GM12878 (cell line): ENCODE measurements around the gene TRIM37. TPM values are rescaled to one million over a fixed set of nuclear protein-coding genes. Genes with fewer than 3 reads are reported as not detected.

Experiments used
- CHD4 ChIP-seq: fragments of 200-600 bp; sonication (generic); IDR thresholded peaks from 2 replicates; pipeline ENCODE4 v1.6.1; 2016; ENCODE audit warnings: mild to moderate bottlenecking
- ESRRA ChIP-seq: IDR thresholded peaks from 2 replicates; pipeline ENCODE4 v1.6.1; 2012; ENCODE audit warnings: mild to moderate bottlenecking, low read length, improper control_type of control experiment
- HCFC1 ChIP-seq: fragments of 150-350 bp; IDR thresholded peaks from 2 replicates; pipeline ENCODE4 v1.6.1; 2014; ENCODE audit warnings: low read length
- KAT2A ChIP-seq: conservative IDR thresholded peaks from 2 replicates; pipeline ENCODE4 v1.6.1; 2011; ENCODE audit warnings: low read depth, low read length; ENCODE audit not compliant: control insufficient read depth
- MTA2 ChIP-seq: fragments of 450-650 bp; IDR thresholded peaks from 2 replicates; pipeline ENCODE4 v1.6.1; 2016; ENCODE audit warnings: low read depth, mild to moderate bottlenecking, moderate library complexity
- MYB ChIP-seq: fragments of 150-350 bp; IDR thresholded peaks from 2 replicates; pipeline ENCODE4 v1.6.1; 2014; ENCODE audit warnings: mild to moderate bottlenecking, low read depth, low read length, borderline replicate concordance
- NFYA ChIP-seq: IDR thresholded peaks from 2 replicates; pipeline ENCODE4 v1.6.1; 2011; ENCODE audit warnings: low read depth, mild to moderate bottlenecking, low read length, improper control_type of control experiment, borderline replicate concordance
- ZBTB40 ChIP-seq: fragments of 450-650 bp; IDR thresholded peaks from 2 replicates; pipeline ENCODE4 v1.6.1; 2016; ENCODE audit warnings: mild to moderate bottlenecking, moderate library complexity, borderline replicate concordance
- polyA plus RNA-seq, 11 experiments: library from polyadenylated mRNA; depleted of rRNA in 4 of 11; unstranded in 6 of 11; stranded (reverse) in 5 of 11; fragments of >200 nt; fragmentation: Nextera tagmentation in 4 of 11; fragmentation: Illumina TruSeq in 1 of 11; extraction: Ambion mirVana in 4 of 11; extraction: Trizol in 1 of 11; gene quantifications; 1 replicate in 1 of 11; 2 replicates in 10 of 11; pipeline versions ENCODE4 v1.2.1 to v1.2.3, GENCODE V29; 2011 to 2016; ENCODE audit warnings: inconsistent platforms in 2 of 11, missing spikeins in 2 of 11, low read depth in 1 of 11
- total RNA-seq, 4 experiments: library from RNA; depleted of rRNA in 3 of 4; stranded (reverse); fragments of >200 nt in 3 of 4; fragmentation: Illumina TruSeq in 1 of 4; extraction: Trizol in 1 of 4; gene quantifications; 2 replicates each; pipeline versions ENCODE4 v1.2.1 to v1.2.3, GENCODE V29; 2013 to 2021
- TF ChIP-seq, protein P1 (sequence below): fragments of 450-650 bp; IDR thresholded peaks from 2 replicates; pipeline ENCODE4 v1.6.1; 2017; ENCODE audit warnings: antibody characterized with exemption, mild to moderate bottlenecking, moderate library complexity
- TF ChIP-seq, protein P2 (sequence below): fragments of 450-650 bp; IDR thresholded peaks from 2 replicates; pipeline ENCODE4 v1.6.1; 2016; ENCODE audit warnings: mild to moderate bottlenecking
- TF ChIP-seq, protein P3 (sequence below): fragments of 450-650 bp; IDR thresholded peaks from 2 replicates; pipeline ENCODE4 v1.6.1; 2014; ENCODE audit warnings: mild to moderate bottlenecking
- TF ChIP-seq, protein P4 (sequence below): IDR thresholded peaks from 2 replicates; pipeline ENCODE4 v1.6.1; 2012; ENCODE audit warnings: low read depth, low read length, improper control_type of control experiment

TRIM37 gene
- total and polyA plus RNA-seq, 10 of the 15 experiments (the other 5 are each of a cell fraction or from before 2014, with no cell fraction given), result 4.8 to 20.6 (median 18.1) TPM

DNA sequence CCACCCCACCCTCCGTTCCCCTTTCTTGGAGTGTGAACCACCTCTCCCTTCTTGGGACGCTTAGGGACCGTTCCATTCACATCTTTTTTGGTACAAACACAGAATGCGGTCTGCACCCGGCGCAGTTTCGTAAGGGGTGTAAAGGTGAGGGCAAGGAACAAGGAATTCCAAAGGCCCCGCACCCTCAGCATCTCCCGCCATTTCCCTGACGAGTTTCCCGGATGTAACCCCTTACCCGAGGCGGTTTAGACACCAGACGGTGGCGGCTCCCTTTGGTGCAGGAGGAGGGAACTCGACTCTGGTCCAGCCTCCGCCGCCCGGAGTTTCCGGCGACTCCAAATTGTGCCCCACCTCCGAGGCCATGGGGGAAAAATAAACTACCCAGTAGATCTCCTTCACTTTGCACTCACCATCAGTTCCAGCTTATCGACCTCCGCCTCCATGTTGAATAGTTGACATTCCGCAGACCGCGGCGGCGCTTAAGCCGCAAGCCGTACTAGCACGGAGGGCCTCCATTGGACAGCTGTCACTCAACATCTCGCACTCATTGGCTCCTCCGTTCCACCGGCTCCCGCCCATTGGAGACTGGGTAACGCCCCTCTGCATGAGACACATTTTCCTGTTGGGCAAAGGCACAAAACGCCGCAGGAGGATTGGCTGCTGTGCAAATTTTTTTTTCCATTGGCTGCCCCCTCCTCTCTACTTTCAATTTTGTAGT lies 48.2 kb upstream of the TRIM37 start, which contains the start of gene SKA2 (continued):
- TF ChIP-seq ZBTB40 (peak; percentile 84; the same call in 1 of the 2 replicates), CHD4 (no peak), ESRRA (peak; percentile 51; the same call in 1 of the 2 replicates), HCFC1 (0 out of 2 replicates have a peak, but pooled peaks have one; percentile 24), KAT2A (no peak), NFYA (peak; percentile 100), MYB (no peak), MTA2 (peak; percentile 49; the same call in 1 of the 2 replicates)
- TF ChIP-seq, protein P1, sequence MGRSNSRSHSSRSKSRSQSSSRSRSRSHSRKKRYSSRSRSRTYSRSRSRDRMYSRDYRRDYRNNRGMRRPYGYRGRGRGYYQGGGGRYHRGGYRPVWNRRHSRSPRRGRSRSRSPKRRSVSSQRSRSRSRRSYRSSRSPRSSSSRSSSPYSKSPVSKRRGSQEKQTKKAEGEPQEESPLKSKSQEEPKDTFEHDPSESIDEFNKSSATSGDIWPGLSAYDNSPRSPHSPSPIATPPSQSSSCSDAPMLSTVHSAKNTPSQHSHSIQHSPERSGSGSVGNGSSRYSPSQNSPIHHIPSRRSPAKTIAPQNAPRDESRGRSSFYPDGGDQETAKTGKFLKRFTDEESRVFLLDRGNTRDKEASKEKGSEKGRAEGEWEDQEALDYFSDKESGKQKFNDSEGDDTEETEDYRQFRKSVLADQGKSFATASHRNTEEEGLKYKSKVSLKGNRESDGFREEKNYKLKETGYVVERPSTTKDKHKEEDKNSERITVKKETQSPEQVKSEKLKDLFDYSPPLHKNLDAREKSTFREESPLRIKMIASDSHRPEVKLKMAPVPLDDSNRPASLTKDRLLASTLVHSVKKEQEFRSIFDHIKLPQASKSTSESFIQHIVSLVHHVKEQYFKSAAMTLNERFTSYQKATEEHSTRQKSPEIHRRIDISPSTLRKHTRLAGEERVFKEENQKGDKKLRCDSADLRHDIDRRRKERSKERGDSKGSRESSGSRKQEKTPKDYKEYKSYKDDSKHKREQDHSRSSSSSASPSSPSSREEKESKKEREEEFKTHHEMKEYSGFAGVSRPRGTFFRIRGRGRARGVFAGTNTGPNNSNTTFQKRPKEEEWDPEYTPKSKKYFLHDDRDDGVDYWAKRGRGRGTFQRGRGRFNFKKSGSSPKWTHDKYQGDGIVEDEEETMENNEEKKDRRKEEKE, result no peak
- TF ChIP-seq, protein P2, sequence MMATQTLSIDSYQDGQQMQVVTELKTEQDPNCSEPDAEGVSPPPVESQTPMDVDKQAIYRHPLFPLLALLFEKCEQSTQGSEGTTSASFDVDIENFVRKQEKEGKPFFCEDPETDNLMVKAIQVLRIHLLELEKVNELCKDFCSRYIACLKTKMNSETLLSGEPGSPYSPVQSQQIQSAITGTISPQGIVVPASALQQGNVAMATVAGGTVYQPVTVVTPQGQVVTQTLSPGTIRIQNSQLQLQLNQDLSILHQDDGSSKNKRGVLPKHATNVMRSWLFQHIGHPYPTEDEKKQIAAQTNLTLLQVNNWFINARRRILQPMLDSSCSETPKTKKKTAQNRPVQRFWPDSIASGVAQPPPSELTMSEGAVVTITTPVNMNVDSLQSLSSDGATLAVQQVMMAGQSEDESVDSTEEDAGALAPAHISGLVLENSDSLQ, result peak; percentile 98
- TF ChIP-seq, protein P3, sequence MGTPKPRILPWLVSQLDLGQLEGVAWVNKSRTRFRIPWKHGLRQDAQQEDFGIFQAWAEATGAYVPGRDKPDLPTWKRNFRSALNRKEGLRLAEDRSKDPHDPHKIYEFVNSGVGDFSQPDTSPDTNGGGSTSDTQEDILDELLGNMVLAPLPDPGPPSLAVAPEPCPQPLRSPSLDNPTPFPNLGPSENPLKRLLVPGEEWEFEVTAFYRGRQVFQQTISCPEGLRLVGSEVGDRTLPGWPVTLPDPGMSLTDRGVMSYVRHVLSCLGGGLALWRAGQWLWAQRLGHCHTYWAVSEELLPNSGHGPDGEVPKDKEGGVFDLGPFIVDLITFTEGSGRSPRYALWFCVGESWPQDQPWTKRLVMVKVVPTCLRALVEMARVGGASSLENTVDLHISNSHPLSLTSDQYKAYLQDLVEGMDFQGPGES, result peak; percentile 94
- TF ChIP-seq, protein P4, sequence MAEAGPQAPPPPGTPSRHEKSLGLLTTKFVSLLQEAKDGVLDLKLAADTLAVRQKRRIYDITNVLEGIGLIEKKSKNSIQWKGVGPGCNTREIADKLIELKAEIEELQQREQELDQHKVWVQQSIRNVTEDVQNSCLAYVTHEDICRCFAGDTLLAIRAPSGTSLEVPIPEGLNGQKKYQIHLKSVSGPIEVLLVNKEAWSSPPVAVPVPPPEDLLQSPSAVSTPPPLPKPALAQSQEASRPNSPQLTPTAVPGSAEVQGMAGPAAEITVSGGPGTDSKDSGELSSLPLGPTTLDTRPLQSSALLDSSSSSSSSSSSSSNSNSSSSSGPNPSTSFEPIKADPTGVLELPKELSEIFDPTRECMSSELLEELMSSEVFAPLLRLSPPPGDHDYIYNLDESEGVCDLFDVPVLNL, result no peak
